Measurements from ENCODE around the gene ABCA5.
"Not testable (repeated sequence)": the region's sequence is repeated elsewhere in the genome, so short reads cannot be mapped to it uniquely, and the experiment has no call there.

ABCA5 gene

GRCh38 chr17:69325518-69326376 lies 1.2 kb downstream of the ABCA5 start:
- no peak for DNase-seq (ENCODE audit: low read depth)

GRCh38 chr17:69323806-69324205 lies 3.1 kb downstream of the ABCA5 start:
- DNase-seq (ENCODE audit: low read depth) = no peak

GRCh38 chr17:69320908-69321238 lies 6.1 kb downstream of the ABCA5 start:
- DNase-seq (ENCODE audit: low read depth) = no peak

- no peak for DNase-seq (ENCODE audit: low read depth)
Measured at GRCh38 chr17:69320210-69320907, 6.6 kb downstream of the ABCA5 start.

GRCh38 chr17:69317625-69318024 lies 9.3 kb downstream of the ABCA5 start:
- no peak for DNase-seq (ENCODE audit: low read depth)

GRCh38 chr17:69314246-69315065 lies 12.5 kb downstream of the ABCA5 start:
- no peak for DNase-seq (ENCODE audit: low read depth)

- no peak for DNase-seq (ENCODE audit: low read depth)
Measured at GRCh38 chr17:69305177-69305576, 21.8 kb downstream of the ABCA5 start.

- DNase-seq (ENCODE audit: low read depth) = no peak
Measured at GRCh38 chr17:69302682-69303081, 24.3 kb downstream of the ABCA5 start.

GRCh38 chr17:69300222-69300621 lies 26.7 kb downstream of the ABCA5 start:
- DNase-seq (ENCODE audit: low read depth) = no peak

- DNase-seq (ENCODE audit: low read depth) = not testable (repeated sequence)
Measured at GRCh38 chr17:69298120-69298722, 28.7 kb downstream of the ABCA5 start.

- DNase-seq (ENCODE audit: low read depth) = no peak
Measured at GRCh38 chr17:69287168-69287567, 39.8 kb downstream of the ABCA5 start.

GRCh38 chr17:69286257-69286656 lies 40.7 kb downstream of the ABCA5 start:
- DNase-seq (ENCODE audit: low read depth) = no peak

GRCh38 chr17:69284646-69285045 lies 42.3 kb downstream of the ABCA5 start:
- DNase-seq (ENCODE audit: low read depth) = no peak

- no peak for DNase-seq (ENCODE audit: low read depth)
Measured at GRCh38 chr17:69282002-69282401, 44.9 kb downstream of the ABCA5 start.

- DNase-seq (ENCODE audit: low read depth) = not testable (repeated sequence)
Measured at GRCh38 chr17:69276279-69276678, 50.7 kb downstream of the ABCA5 start.

- DNase-seq (ENCODE audit: low read depth) = no peak
Measured at GRCh38 chr17:69275751-69276150, 51.2 kb downstream of the ABCA5 start.

- no peak for DNase-seq (ENCODE audit: low read depth)
Measured at GRCh38 chr17:69271023-69271422, 55.9 kb downstream of the ABCA5 start.

- no peak for DNase-seq (ENCODE audit: low read depth)
Measured at GRCh38 chr17:69269131-69269998, 57.6 kb downstream of the ABCA5 start.

- no peak for DNase-seq (ENCODE audit: low read depth)
Measured at GRCh38 chr17:69268543-69269014, 58.4 kb downstream of the ABCA5 start.

- no peak for DNase-seq (ENCODE audit: low read depth)
Measured at GRCh38 chr17:69267219-69267618, 59.7 kb downstream of the ABCA5 start.

GRCh38 chr17:69265873-69266272 lies 61.1 kb downstream of the ABCA5 start:
- DNase-seq (ENCODE audit: low read depth) = no peak

All from stimulated activated CD8-positive, alpha-beta memory T cell treated with anti-CD3 and anti-CD28 coated beads, Interleukin-15, amount 100 ng/mL, for 24 hours (primary cell).